NCI-H226 (cell line): Measurements from ENCODE around the gene PTGES.
"Not testable (repeated sequence)": the region's sequence is repeated elsewhere in the genome, so short reads cannot be mapped to it uniquely, and the experiment has no call there.

Experiments
- DNase-seq: peaks from one replicate; pipeline ENCODE4 v3.0.0-alpha.2; 2015

PTGES gene

DNA sequence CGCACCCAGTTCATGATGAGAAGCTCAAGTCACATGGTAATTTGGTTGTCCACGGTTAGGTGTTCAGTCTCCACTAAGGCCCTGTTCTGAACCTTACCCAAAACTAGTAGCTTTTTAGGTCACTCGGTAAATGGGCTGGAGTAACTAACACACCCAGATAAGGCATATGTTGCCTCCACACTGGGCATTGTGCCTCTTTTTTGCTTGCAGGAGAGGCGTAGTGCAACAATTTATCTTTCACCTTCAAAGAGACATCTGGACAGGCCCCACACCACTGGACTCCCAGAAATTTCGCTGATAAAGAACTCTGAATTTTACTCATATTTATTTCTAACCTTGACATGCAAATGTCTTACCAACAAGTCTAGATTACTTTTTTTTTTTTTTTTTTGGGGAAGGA lies 16.8 kb upstream of the PTGES start:
- DNase-seq = peak; percentile 27

- DNase-seq = no peak
These were observed 15.6 kb upstream of the PTGES start for GRCh38 chr9:129768486-129768885.

DNA sequence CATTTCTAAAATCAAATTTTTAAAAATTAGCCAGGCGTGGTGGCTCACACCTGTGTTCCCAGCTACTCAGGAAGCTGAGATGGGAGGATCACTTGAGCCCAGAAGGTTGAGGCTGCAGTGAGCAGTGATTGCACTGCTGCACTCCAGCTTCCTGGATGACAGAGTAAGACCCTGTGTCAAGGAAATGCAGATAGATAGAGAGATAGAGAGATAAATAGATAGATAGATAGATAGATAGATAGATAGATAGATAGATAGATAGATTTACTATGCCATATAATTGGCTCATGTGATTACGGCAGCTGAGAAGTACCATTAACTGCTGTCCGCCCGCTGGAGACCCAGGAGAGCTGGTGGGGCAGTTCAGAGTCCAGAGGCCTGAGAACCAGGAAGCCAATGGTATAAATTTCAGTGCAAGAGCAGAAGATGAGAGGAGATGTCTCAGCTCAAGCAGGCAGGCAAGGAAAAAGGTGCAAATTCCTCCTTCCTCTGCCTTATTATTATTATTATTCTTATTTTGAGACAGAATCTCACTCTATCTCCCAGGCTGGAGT lies 13.0 kb upstream of the PTGES start:
- no peak for DNase-seq

GRCh38 chr9:129762985-129763926 lies 10.4 kb upstream of the PTGES start:
- DNase-seq = peak; percentile 64

DNA sequence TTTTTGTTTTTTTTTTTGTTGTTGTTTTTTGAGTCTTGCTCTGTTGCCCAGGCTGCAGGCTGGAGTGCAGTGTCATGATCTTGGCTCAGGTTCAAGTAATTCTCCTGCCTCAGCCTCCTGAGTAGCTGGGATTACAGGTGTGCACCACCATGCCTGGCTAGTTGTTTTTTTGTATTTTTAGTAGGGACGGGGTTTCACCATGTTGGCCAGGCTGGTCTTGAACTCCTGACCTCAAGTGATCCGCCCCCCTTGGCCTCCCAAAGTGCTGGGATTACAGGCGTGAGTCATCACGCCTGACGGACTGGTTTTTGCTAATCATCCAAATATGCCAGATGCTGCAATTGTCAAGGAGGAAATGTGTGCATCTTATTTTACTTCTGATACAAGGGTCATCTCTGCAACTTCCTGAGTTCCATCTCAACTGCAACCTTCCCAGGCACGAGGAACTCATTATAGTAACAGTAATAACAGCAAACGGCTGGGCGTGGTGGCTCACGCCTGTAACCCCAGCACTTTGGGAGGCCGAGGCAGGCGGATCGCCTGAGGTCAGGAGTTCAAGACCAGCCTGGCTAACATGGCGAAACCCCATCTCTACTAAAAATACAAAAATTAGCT lies 9.6 kb upstream of the PTGES start:
- DNase-seq = peak; percentile 95

DNA sequence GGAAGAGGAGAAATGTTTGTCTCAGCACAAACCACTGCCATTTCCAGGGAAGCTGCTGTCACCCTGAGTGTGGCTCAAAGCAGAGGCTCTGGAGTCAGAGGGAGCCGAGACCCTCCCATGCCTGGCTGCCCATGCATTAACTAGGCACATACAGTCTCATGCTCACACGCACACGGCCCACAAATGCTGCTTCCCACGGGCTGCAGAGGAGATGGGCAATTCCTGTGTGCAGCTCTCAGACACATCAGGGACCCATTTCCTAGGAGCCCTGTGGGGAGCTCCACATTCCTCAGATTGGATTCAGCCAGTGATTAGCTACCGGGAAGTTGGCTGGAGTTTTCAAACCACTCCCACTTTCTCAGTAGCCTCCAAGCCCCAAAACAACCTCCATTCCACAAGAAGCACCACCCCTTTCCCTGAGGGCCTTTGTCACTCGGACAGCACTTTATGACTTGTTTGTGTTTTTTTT lies 9.1 kb upstream of the PTGES start:
- DNase-seq = peak; percentile 86

GRCh38 chr9:129761293-129761900 lies 8.6 kb upstream of the PTGES start:
- no peak for DNase-seq

- not testable (repeated sequence) for DNase-seq
These were observed 7.9 kb upstream of the PTGES start for GRCh38 chr9:129760784-129761183.

DNA sequence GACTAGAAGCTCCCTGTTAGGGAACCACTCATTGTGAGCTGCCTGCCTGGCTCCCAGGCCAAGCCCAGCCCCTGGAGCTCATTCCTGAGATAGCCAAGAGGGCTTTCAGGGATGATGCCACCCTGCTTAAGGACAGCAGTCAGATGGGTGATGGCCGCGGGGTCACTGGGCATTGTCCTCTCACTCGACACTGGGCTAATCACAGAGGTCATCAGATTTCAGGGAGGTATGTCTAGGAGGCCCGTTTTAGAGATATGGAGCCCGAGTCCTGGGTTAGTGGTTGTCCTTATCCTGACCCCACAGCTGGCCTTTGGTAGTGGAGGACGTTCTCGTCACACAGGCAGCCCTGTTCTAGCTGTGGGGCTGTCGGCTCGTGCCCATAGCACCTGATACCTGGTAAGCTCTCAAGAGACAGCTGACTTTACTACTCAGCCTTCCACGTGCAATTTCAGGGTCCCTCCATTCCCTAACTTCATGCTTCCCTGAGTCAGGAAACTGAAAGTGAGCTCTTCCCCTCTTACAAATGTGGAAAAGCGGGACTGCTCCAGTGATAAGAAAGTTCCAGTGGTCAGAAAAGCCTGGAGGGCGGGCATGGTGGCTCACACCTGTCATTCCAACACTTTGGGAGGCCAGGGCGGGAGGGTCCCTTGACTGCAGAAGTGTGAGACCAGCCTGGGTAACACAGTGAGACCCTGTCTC lies 7.1 kb upstream of the PTGES start:
- no peak for DNase-seq

- no peak for DNase-seq
These were observed 6.5 kb upstream of the PTGES start for GRCh38 chr9:129759319-129759718.

DNA sequence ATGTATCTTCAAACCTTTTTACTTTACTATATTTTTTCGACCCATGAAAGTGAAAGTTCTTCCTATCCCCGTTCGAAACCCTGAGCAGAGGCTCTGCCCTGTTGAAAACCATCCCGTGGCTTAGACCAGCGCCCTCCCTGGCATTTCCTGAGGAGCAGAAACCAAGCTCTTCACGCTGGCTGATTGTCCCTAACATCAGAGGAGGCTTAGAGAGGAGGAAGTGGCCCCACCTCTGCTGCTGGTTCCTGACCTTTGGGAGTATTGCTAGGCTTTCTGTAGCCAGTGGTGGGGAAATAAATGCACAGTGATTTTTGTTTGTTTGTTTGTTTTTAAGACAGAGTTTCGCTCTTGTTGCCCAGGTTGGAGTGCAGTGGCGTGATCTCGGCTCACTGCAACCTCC lies 4.2 kb upstream of the PTGES start:
- DNase-seq = no peak

DNA sequence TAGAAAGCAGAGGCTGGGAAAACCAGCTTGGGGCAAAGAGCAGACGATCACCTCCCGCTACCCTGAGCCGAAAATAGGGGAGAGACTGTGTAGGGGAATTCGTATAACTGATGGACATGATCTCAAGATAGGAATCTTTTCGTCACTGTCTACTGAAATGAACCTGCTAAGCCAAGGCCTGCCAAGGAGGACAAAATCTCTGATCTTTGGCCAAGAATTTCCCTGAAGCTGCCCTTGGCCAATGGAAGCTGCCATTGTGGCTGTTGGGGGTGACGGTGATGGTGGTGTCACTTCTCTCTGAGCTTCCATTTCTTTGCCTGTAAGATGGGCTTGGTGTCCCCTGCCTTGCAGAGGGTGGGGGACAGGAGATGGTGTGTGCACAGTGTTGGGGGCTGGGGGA lies 3.3 kb upstream of the PTGES start:
- DNase-seq = no peak

GRCh38 chr9:129755151-129755550 lies 2.3 kb upstream of the PTGES start:
- DNase-seq = no peak

- DNase-seq = peak; percentile 64
These were observed 721 bp downstream of the PTGES start for GRCh38 chr9:129751841-129752801.

DNA sequence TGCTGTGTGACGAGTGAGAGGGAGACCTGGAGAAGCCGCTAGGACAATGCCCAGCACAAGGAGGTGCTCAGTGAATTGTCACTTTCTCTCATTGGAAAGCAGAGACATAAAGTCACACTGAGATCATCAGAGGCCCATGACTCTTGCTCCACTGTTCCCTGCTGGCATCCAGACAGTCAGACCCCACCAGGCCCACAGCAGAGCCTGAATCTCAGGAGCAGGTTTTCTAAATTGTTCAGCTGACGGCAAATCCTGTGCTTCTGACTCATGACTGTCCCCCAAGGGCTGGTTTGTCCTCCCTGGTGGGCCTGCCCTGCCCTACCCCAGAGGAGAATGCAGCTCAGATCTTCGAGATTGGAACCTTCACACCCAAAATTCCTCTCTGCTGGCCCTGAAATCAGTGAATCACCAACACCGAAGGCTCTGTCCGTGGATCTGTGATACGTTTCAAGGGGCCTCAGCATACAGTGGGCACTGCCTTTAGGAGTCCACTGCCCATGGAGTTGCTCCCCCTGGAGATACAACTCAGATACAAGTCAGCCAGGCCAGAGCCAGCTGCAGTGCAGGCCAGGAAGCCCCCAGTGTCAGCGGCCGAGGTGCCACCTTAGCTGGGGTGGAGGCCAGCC lies 2.7 kb downstream of the PTGES start:
- peak; percentile 32 for DNase-seq

- no peak for DNase-seq
These were observed 3.3 kb downstream of the PTGES start for GRCh38 chr9:129749575-129749974.

DNA sequence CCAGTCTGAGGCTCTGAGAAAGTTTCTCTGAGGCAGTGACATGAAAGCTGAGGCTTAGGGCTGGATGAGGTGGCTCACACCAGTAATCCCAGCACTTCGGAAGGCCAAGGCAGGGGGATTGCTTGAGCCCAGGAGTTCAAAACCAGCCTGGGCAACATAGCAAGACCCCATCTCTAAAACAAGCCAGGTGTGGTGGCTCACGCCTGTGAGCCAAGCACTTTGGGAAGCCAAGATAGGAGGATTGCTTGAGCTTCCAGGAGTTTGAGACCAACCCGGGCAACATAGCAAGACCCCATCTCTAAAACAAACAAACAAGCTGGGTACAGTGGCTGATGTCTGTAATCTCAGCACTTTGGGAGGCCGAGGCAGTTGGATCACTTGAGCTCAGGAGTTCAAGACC lies 3.8 kb downstream of the PTGES start:
- not testable (repeated sequence) for DNase-seq

GRCh38 chr9:129748249-129748648 lies 4.6 kb downstream of the PTGES start:
- DNase-seq = no peak

- DNase-seq = no peak
These were observed 6.6 kb downstream of the PTGES start for GRCh38 chr9:129746092-129746777.

GRCh38 chr9:129745200-129745599 lies 7.6 kb downstream of the PTGES start:
- DNase-seq = no peak
